ENCODE results near the gene ZSWIM7.

Gene ZSWIM7

GRCh38 chr17:15963670-15964110 is 35.8 kb downstream of the ZSWIM7 start:
- TF ChIP-seq CTCF (IDR thresholded peaks at IDR 0.05; ENCODE audit: low read depth, low read length, missing control alignments) = no peak
- no peak for DNase-seq (ENCODE audit: low read depth)

DNA sequence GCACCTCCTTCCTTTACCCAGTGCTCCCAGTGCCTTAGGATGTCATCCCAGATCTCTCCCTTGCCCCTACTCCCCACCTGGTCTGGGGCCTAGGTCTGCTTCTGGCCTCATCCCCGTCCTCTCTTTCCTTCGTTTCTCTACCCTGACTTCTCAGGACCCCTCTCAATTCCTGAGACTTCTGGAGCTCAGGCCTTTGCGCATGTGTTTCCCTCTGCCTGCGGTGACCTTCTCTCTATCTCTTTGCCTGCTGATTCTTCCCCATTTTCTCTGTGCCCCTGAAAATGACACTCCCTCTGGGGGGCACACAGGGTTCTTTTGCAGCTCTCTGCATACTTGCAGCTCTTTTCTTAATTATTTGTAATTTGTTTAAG is 41.0 kb downstream of the ZSWIM7 start:
- TF ChIP-seq CTCF (IDR thresholded peaks at IDR 0.05; ENCODE audit: low read depth, low read length, missing control alignments) = no peak
- DNase-seq (ENCODE audit: low read depth) = no peak
- no peak overlapping the region for H3K4me3 ChIP-seq (ENCODE audit: low read depth, low read length)

More at GRCh38 chr17:15963670-15964110, 35.8 kb downstream of the ZSWIM7 start:
- H3K4me3 ChIP-seq (ENCODE audit: low read depth, low read length) = no peak overlapping the region

- H3K4me3 ChIP-seq (ENCODE audit: low read depth, low read length) = no peak overlapping the region
- no peak for TF ChIP-seq CTCF (IDR thresholded peaks at IDR 0.05; ENCODE audit: low read depth, low read length, missing control alignments)
- DNase-seq (ENCODE audit: low read depth) = no peak
These were observed 41.7 kb downstream of the ZSWIM7 start for GRCh38 chr17:15957608-15958307.

DNA sequence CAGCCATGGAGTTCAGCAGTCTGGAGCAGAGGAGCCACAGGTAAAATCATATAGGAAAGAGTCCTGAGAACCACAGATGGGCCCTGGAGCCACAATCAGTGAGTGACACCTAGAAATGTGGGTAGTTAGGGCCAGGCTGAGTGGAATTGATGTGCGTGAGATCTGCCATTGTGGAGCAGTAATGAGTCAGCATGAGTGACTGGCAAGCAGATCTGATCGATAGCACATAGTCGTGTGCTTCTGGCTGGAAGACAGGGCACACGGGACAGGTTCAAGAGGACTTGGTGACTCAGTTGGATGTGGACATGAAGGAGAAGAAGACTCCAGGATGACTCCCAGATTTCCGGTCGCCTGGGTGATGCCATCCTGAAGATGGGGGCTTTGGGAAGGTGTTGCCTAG is 42.3 kb downstream of the ZSWIM7 start:
- no peak for DNase-seq (ENCODE audit: low read depth)
- TF ChIP-seq CTCF (IDR thresholded peaks at IDR 0.05; ENCODE audit: low read depth, low read length, missing control alignments) = no peak
- H3K4me3 ChIP-seq (ENCODE audit: low read depth, low read length) = no peak overlapping the region

- H3K4me3 ChIP-seq (ENCODE audit: low read depth, low read length) = no peak overlapping the region
- no peak for TF ChIP-seq CTCF (IDR thresholded peaks at IDR 0.05; ENCODE audit: low read depth, low read length, missing control alignments)
- DNase-seq (ENCODE audit: low read depth) = no peak
These were observed 43.5 kb downstream of the ZSWIM7 start for GRCh38 chr17:15955793-15956541.

GRCh38 chr17:15954222-15954621 is 45.3 kb downstream of the ZSWIM7 start:
- TF ChIP-seq CTCF (IDR thresholded peaks at IDR 0.05; ENCODE audit: low read depth, low read length, missing control alignments) = no peak
- H3K4me3 ChIP-seq (ENCODE audit: low read depth, low read length) = no peak overlapping the region
- DNase-seq (ENCODE audit: low read depth) = no peak
